Heart left ventricle (tissue), 16 donors: ENCODE results near the gene BICRAL. TPM values are rescaled to one million over a fixed set of nuclear protein-coding genes. Genes with fewer than 3 reads are reported as not detected.

Source experiments
- ATAC-seq, 4 donors: fragments of 200-7000 bp; cut with Tn5 transposase; one replicate each; pipeline ENCODE4 v1.9.1; 2020 to 2022; ENCODE audit warnings: moderate library complexity in 4 of 4, mild to moderate bottlenecking in 3 of 4, moderate number of reproducible peaks in 1 of 4
- DNase-seq, 5 donors: peaks; one replicate each; pipeline ENCODE4 v3.0.0-alpha.2; 2020
- H3K27ac ChIP-seq, 12 donors: fragments of 200-600 bp; sonication (generic) in 4 of 12; one replicate each; pipeline versions ENCODE4 v1.5.0 to v1.8.0; 2016 to 2022; ENCODE audit warnings: mild to moderate bottlenecking in 2 of 12
- H3K27me3 ChIP-seq, 9 donors: fragments of 200-600 bp; sonication (generic) in 2 of 9; one replicate each; pipeline versions ENCODE4 v1.5.1 to v1.8.0; 2016 to 2022; ENCODE audit warnings: mild to moderate bottlenecking in 3 of 9
- H3K36me3 ChIP-seq, 9 donors: fragments of 200-600 bp; sonication (generic) in 2 of 9; one replicate each; pipeline versions ENCODE4 v1.5.0 to v1.8.0; 2018 to 2022; ENCODE audit warnings: mild to moderate bottlenecking in 2 of 9
- H3K4me1 ChIP-seq, 12 donors: fragments of 200-600 bp; sonication (generic) in 4 of 12; one replicate each; pipeline versions ENCODE4 v1.5.0 to v1.8.0; 2016 to 2022; ENCODE audit warnings: mild to moderate bottlenecking in 3 of 12
- H3K4me3 ChIP-seq, 12 donors: fragments of 200-600 bp; sonication (generic) in 4 of 12; one replicate each; pipeline versions ENCODE4 v1.5.0 to v1.8.0; 2017 to 2022; ENCODE audit warnings: mild to moderate bottlenecking in 9 of 12, moderate library complexity in 4 of 12
- H3K9me3 ChIP-seq, 12 donors: fragments of 200-600 bp; sonication (generic) in 4 of 12; one replicate each; pipeline versions ENCODE4 v1.5.0 to v1.8.0; 2016 to 2022; ENCODE audit warnings: mild to moderate bottlenecking in 1 of 12
- CTCF ChIP-seq, 12 donors: fragments of 200-600 bp; sonication (generic) in 4 of 12; IDR thresholded peaks; one replicate each; pipeline versions ENCODE4 v1.5.0 to v1.8.0; 2018 to 2022; ENCODE audit warnings: antibody characterized with exemption in 12 of 12, mild to moderate bottlenecking in 5 of 12
- POLR2A ChIP-seq, 2 donors: fragments of 450-650 bp; IDR thresholded peaks; one replicate each; pipeline ENCODE4 v1.6.1; 2017; ENCODE audit warnings: antibody characterized with exemption in 2 of 2, mild to moderate bottlenecking in 2 of 2, moderate library complexity in 2 of 2
- WGBS, 4 donors: extraction: QIAGEN DNeasy Blood & Tissue Kit in 2 of 4; methylation state at CpG; one replicate each; pipeline versions ENCODE4 v1.1.5 to v1.1.7; 2013 to 2018; 5-methylcytosine and 5-hydroxymethylcytosine counted together
- intact Hi-C, 10 donors: fragments of 100-400 bp; cut with DNase I; formaldehyde crosslinking; loops; one replicate each; pipeline versions ENCODE4 v1.11.1 to v1.14.2; 2022
- polyA plus RNA-seq, 2 donors: library from polyadenylated mRNA; stranded (reverse); fragments of 200-250 nt; gene quantifications; one replicate each; pipeline ENCODE4 v1.2.3, GENCODE V29; 2013
- total RNA-seq, 9 donors: library from RNA; depleted of rRNA in 2 of 9; stranded (reverse); fragments of >200 nt in 2 of 9; fragmentation: NEBNext Ultra II Directional in 3 of 9; extraction: Animal tissue kit (Norgen Biotek cat#: 25700) in 3 of 9; gene quantifications; one replicate each; pipeline versions ENCODE4 v1.1.0 to v1.2.4, GENCODE V29; 2016 to 2023
- donor health status: ischemic (EF 13 %, LVEDD 7.1; RV severe dilation, severe dysfunction).
- donor health status: healthy with polysubstance abuse.
- donor health status: DM: no; HTN: yes; CAD: no.
- donor health status: DM: no; HTN: no; CAD: no.
- donor health status: ischemic (EF 25% LVEDD 6.9; RV normal size, moderate dysfunction).
- donor health status: ischemic (EF 25% LVEDD 5.7; RV mildly dilated, moderate dysfunction).
- donor health status: healthy.
- donor health status: DM: yes; HTN: yes; CAD: no.
- donor health status: ischemic (EF 35%, LVEDD 5.7; RV mildly dilated, moderate dysfunction).
- donor health status: nonischemic (EF 11% LVEDD 7.7; RV severe dilation, severe dysfunction).
- donor health status: DM: yes; HTN: yes; CAD: no.
- donor health status: PGD.
- donor health status: ischemic (EF 29% LVEDD 5.4; RV normal size, mild dysfunction).
- donor health status: nonischemic (EF 23%, LVEDD 6.1; RV moderate dilation, normal function).

BICRAL gene
- total and polyA plus RNA-seq, 11 donors, result 2.5 to 17.1 (median 11.7) TPM

GRCh38 chr6:42751055-42751454 is 30.8 kb upstream of the BICRAL start:
- no peak for ATAC-seq
- Histone ChIP-seq H3K4me3 (no peak overlapping the region), H3K27ac (no peak overlapping the region), H3K36me3 (no peaks in the 10 kb centered on the region), H3K4me1 (peaks cover 0 to 20% (median 7%) of the 10 kb centered on the region in 12 donors), H3K27me3 (no peaks in the 10 kb centered on the region), H3K9me3 (no peaks in the 10 kb centered on the region)
- intact Hi-C loops, result loop anchor here in 1 of 10 donors (2.0 kb wide), 1 partner anchor 30 kb away; no protein-coding TSS in a partner anchor
- no peak for TF ChIP-seq CTCF (IDR thresholded peaks at IDR 0.05)
- TF ChIP-seq POLR2A (IDR thresholded peaks at IDR 0.05), result no peak
- WGBS, 4 donors, result 59 to 80% (median 76%) methylated on average over 3 of the region's 3 CpGs
- DNase-seq, result no peak

GRCh38 chr6:42754759-42755158 is 27.1 kb upstream of the BICRAL start:
- WGBS, 4 donors, result 95 to 97% (median 96%) methylated on average over 5 of the region's 5 CpGs
- H3K4me3 ChIP-seq, result no peak overlapping the region
- DNase-seq (no peak), ATAC-seq (no peak)
- no peaks in the 10 kb centered on the region for H3K9me3 ChIP-seq
- no peaks in the 10 kb centered on the region for H3K27me3 ChIP-seq
- TF ChIP-seq CTCF (IDR thresholded peaks at IDR 0.05) (no peak), POLR2A (IDR thresholded peaks at IDR 0.05) (no peak)
- peaks cover 0 to 14% (median under 1%) of the 10 kb centered on the region in 9 donors for H3K36me3 ChIP-seq
- no peak overlapping the region for H3K27ac ChIP-seq
- intact Hi-C loops, result no loop called here
- peaks cover 0 to 4% (median 0%) of the 10 kb centered on the region in 12 donors for H3K4me1 ChIP-seq

GRCh38 chr6:42756722-42757121 is 25.1 kb upstream of the BICRAL start:
- Histone ChIP-seq H3K27me3 (no peaks in the 10 kb centered on the region), H3K36me3 (peaks cover 0 to 26% (median 2%) of the 10 kb centered on the region in 9 donors), H3K27ac (no peak overlapping the region), H3K4me3 (no peak overlapping the region), H3K9me3 (no peaks in the 10 kb centered on the region), H3K4me1 (peaks cover 0 to 4% (median 0%) of the 10 kb centered on the region in 12 donors)
- WGBS, 4 donors, result 90 to 96% (median 93%) methylated on average over 7 of the region's 7 CpGs
- DNase-seq (no peak), ATAC-seq (no peak)
- intact Hi-C loops, result no loop called here
- TF ChIP-seq CTCF (IDR thresholded peaks at IDR 0.05), result no peak
- no peak for TF ChIP-seq POLR2A (IDR thresholded peaks at IDR 0.05)

DNA sequence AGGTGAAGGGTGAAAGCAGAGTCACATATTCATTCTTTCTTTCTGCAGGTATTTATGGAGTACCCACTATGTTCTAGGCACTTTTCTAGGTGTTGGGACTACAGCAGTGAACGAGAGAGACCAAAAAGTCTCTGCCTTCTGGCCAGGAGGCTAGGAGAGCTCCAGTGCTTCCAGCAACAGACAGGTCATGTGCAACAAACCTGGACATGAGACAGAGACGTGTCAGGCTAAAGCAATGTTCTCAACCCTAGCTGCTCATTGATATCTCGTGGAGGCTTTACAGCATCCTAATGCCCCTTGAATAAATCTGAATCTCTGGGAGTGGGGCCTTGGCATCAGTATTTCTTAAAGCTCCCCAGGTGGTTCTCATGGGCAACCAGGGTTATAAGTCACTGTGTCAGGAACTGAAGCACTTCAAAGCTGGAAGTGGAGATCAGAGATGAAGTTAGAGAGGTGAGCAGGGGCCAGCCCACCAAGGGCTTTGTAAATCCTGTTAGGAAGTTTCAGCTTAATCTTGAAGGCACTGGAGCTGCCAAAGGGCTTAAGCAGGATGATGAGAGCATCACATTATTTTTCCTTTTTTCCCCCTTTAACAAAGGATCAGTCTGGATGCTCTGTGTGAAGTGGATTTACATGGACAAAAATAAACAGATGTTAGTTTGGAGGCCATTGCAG is 23.0 kb upstream of the BICRAL start:
- H3K4me3 ChIP-seq, result no peak overlapping the region
- no peak for ATAC-seq
- intact Hi-C loops, result no loop called here
- H3K9me3 ChIP-seq, result no peaks in the 10 kb centered on the region
- H3K4me1 ChIP-seq, result peaks cover 0 to 4% (median 0%) of the 10 kb centered on the region in 12 donors
- H3K36me3 ChIP-seq, result peaks cover 0 to 26% (median 2%) of the 10 kb centered on the region in 9 donors
- WGBS, 4 donors, result 53 to 83% (median 66%) methylated on average over 3 of the region's 3 CpGs
- H3K27ac ChIP-seq, result no peak overlapping the region
- H3K27me3 ChIP-seq, result no peaks in the 10 kb centered on the region
- DNase-seq, result no peak
- TF ChIP-seq CTCF (IDR thresholded peaks at IDR 0.05) (no peak), POLR2A (IDR thresholded peaks at IDR 0.05) (no peak)
